ENCODE results near the gene GAST.

DNA sequence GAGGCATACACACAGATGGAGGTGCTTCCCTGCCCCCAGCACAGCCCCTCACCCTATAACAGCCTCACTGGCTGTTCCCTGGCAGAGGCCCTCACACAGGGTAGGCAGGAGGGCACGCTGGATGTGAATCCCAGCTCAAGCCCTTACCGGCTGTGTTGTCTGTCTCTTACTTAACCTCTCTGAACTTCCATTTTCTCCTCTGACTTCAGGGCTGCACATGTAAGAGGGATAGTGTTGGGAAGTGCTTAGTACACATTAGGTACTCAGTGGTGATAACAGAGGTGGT lies 48.0 kb upstream of the GAST start:
- TF ChIP-seq, protein P1, sequence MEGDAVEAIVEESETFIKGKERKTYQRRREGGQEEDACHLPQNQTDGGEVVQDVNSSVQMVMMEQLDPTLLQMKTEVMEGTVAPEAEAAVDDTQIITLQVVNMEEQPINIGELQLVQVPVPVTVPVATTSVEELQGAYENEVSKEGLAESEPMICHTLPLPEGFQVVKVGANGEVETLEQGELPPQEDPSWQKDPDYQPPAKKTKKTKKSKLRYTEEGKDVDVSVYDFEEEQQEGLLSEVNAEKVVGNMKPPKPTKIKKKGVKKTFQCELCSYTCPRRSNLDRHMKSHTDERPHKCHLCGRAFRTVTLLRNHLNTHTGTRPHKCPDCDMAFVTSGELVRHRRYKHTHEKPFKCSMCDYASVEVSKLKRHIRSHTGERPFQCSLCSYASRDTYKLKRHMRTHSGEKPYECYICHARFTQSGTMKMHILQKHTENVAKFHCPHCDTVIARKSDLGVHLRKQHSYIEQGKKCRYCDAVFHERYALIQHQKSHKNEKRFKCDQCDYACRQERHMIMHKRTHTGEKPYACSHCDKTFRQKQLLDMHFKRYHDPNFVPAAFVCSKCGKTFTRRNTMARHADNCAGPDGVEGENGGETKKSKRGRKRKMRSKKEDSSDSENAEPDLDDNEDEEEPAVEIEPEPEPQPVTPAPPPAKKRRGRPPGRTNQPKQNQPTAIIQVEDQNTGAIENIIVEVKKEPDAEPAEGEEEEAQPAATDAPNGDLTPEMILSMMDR (conservative IDR thresholded peaks at IDR 0.05; ENCODE audit: low read depth, low read length): no peak
- TF ChIP-seq POLR2A (IDR thresholded peaks at IDR 0.05; ENCODE audit: low read depth, low read length) (no peak), CHD1 (IDR thresholded peaks at IDR 0.05; ENCODE audit: low read depth, low read length) (no peak)
